Astrocyte of the spinal cord (primary cell): Measurements from ENCODE around the gene ITSN1.

Source experiments
- DNase-seq: peaks from one replicate; pipeline ENCODE4 v3.0.0; 2011; ENCODE audit warnings: low read depth, low spot score
- H3K4me3 ChIP-seq: 2 replicates; pipeline ENCODE4 v1.5.1; 2011; ENCODE audit warnings: low read depth, mild to moderate bottlenecking, low read length, moderate library complexity
- in situ Hi-C: cut with HindIII; loops from 2 replicates; pipeline ENCODE4 v1.10.0; 2017; ENCODE audit warnings: low sequenced_read_pairs
- TF ChIP-seq, protein P1 (sequence below): IDR thresholded peaks from 2 replicates; pipeline ENCODE4 v1.5.1; 2012; ENCODE audit warnings: low read depth, mild to moderate bottlenecking, low read length, inconsistent platforms

Gene ITSN1

DNA sequence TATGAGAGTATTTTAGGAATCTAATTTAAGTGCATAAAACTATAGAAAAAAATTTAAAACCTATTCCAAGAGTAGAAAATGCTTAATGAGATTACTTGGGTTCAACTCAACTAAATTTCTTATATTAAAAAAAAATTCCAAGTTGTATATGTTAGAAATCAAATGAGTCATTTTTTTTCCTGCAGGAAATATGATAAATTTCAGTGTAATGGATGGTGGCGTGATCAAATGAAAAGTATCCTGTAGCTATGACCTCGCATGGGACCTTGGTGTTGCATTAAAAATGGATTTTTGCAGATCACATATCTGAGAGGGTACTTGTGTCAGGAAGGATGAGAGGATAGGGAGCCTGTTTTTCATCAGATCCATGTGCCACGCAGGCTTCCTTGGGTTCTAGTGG, 255.4 kb downstream of the ITSN1 start:
- TF ChIP-seq, protein P1, sequence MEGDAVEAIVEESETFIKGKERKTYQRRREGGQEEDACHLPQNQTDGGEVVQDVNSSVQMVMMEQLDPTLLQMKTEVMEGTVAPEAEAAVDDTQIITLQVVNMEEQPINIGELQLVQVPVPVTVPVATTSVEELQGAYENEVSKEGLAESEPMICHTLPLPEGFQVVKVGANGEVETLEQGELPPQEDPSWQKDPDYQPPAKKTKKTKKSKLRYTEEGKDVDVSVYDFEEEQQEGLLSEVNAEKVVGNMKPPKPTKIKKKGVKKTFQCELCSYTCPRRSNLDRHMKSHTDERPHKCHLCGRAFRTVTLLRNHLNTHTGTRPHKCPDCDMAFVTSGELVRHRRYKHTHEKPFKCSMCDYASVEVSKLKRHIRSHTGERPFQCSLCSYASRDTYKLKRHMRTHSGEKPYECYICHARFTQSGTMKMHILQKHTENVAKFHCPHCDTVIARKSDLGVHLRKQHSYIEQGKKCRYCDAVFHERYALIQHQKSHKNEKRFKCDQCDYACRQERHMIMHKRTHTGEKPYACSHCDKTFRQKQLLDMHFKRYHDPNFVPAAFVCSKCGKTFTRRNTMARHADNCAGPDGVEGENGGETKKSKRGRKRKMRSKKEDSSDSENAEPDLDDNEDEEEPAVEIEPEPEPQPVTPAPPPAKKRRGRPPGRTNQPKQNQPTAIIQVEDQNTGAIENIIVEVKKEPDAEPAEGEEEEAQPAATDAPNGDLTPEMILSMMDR = no peak
- no peak overlapping the region for H3K4me3 ChIP-seq
- DNase-seq = no peak
- in situ Hi-C loops = no loop called here

DNA sequence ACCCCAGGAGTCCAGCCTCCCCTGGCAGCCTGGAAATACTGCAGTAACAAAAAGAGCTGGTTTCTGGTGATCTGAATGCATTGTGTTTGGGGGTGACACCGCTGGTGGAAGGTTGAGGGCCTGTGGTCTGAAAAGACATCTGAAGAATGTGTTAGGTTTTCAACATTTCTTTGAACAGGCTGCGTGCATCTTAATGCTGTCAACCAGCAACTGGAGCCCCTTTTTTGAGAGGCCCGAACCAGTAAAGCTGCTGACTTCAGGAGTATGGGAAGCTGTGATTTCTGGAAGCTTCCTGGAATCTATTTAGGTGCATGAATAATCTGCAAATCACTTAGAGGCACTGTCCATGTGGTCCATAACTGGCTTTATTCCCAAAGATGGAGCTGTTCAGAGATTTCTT, 256.3 kb downstream of the ITSN1 start:
- in situ Hi-C loops = no loop called here
- peak; percentile 44 for DNase-seq
- no peak overlapping the region for H3K4me3 ChIP-seq
- TF ChIP-seq, protein P1 = no peak

GRCh38 chr21:33899199-33899598, 256.9 kb downstream of the ITSN1 start:
- DNase-seq = peak; percentile 35
- H3K4me3 ChIP-seq = no peak overlapping the region
- TF ChIP-seq, protein P1 = no peak
- in situ Hi-C loops = no loop called here

- TF ChIP-seq, protein P1 = peak; percentile 81
- in situ Hi-C loops = no loop called here
- H3K4me3 ChIP-seq = no peak overlapping the region
- peak; percentile 72 for DNase-seq
Measured at GRCh38 chr21:33901412-33902288, 259.3 kb downstream of the ITSN1 start.

DNA sequence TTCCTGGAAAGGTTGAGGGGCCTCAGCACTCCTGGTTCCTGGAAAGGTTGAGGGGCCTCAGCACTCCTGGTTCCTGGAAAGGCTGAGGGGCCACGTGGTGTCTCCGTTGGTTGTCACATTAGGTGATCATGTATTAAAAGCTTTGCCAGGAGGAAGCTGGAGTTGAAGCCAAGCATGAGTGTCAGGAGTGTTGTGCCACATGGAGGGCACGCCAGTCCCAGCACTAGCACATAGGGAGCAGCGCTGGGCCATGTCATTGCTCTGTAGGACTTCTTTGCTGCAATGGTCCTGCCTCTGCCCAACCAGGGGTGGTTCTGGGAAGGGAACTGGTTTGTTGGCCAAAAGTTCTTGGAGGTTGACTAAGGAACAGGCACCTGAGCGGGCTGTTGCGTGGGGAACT, 260.0 kb downstream of the ITSN1 start:
- DNase-seq = no peak
- in situ Hi-C loops = no loop called here
- TF ChIP-seq, protein P1 = no peak
- no peak overlapping the region for H3K4me3 ChIP-seq

- in situ Hi-C loops = no loop called here
- TF ChIP-seq, protein P1 = no peak
- DNase-seq = no peak
- H3K4me3 ChIP-seq = no peak overlapping the region
Measured at GRCh38 chr21:33904041-33904440, 261.7 kb downstream of the ITSN1 start.
